ENCODE results near the gene SLC6A19. TPM values are rescaled to one million over a fixed set of nuclear protein-coding genes. Genes with fewer than 3 reads are reported as not detected.

Gene SLC6A19
- total RNA-seq, 2 donors from 2014 or later: 0.09 to 0.15 TPM

GRCh38 chr5:1178529-1179382 is 22.6 kb upstream of the SLC6A19 start:
- DNase-seq: no peak
- Histone ChIP-seq H3K4me1 (ENCODE audit: control insufficient read depth, insufficient read depth, low read length) (peaks cover 2% of the 10 kb centered on the region), H3K27me3 (ENCODE audit: control insufficient read depth, insufficient read depth, low read length, poor library complexity, severe bottlenecking) (no peaks in the 10 kb centered on the region), H3K27ac (ENCODE audit: low read depth, low read length) (no peak overlapping the region), H3K9me3 (ENCODE audit: control insufficient read depth, low read length) (no peaks in the 10 kb centered on the region), H3K9ac (ENCODE audit: extremely low read depth, low read length, poor library complexity, severe bottlenecking) (no peak overlapping the region), H3K4me3 (ENCODE audit: low read length) (no peak overlapping the region), H3K36me3 (ENCODE audit: control insufficient read depth, insufficient read depth, low read length) (no peaks in the 10 kb centered on the region)
- H3K36me3 Mint-ChIP-seq (ENCODE audit: low read depth): no peaks in the 10 kb centered on the region
- no peaks in the 10 kb centered on the region for H3K9me3 Mint-ChIP-seq
- TF ChIP-seq, protein P1, sequence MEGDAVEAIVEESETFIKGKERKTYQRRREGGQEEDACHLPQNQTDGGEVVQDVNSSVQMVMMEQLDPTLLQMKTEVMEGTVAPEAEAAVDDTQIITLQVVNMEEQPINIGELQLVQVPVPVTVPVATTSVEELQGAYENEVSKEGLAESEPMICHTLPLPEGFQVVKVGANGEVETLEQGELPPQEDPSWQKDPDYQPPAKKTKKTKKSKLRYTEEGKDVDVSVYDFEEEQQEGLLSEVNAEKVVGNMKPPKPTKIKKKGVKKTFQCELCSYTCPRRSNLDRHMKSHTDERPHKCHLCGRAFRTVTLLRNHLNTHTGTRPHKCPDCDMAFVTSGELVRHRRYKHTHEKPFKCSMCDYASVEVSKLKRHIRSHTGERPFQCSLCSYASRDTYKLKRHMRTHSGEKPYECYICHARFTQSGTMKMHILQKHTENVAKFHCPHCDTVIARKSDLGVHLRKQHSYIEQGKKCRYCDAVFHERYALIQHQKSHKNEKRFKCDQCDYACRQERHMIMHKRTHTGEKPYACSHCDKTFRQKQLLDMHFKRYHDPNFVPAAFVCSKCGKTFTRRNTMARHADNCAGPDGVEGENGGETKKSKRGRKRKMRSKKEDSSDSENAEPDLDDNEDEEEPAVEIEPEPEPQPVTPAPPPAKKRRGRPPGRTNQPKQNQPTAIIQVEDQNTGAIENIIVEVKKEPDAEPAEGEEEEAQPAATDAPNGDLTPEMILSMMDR (conservative IDR thresholded peaks at IDR 0.05): no peak
- WGBS, 2 experiments (ENCODE audit: insufficient coverage in 1 of 2, insufficient read length in 1 of 2): 90% methylated on average over 2 to 32 of the region's 34 CpGs
- no peak overlapping the region for H3K27ac Mint-ChIP-seq
- no peaks in the 10 kb centered on the region for H3K27me3 Mint-ChIP-seq (ENCODE audit: insufficient read depth)
- peaks cover 3% of the 10 kb centered on the region for H3K4me1 Mint-ChIP-seq
- H3K4me3 Mint-ChIP-seq: no peak overlapping the region

- Histone ChIP-seq H3K4me1 (ENCODE audit: control insufficient read depth, insufficient read depth, low read length) (peaks cover 2% of the 10 kb centered on the region), H3K36me3 (ENCODE audit: control insufficient read depth, insufficient read depth, low read length) (no peaks in the 10 kb centered on the region), H3K27me3 (ENCODE audit: control insufficient read depth, insufficient read depth, low read length, poor library complexity, severe bottlenecking) (no peaks in the 10 kb centered on the region), H3K9me3 (ENCODE audit: control insufficient read depth, low read length) (no peaks in the 10 kb centered on the region), H3K4me3 (ENCODE audit: low read length) (no peak overlapping the region), H3K9ac (ENCODE audit: extremely low read depth, low read length, poor library complexity, severe bottlenecking) (no peak overlapping the region), H3K27ac (ENCODE audit: low read depth, low read length) (no peak overlapping the region)
- peaks cover 3% of the 10 kb centered on the region for H3K4me1 Mint-ChIP-seq
- 93% methylated on average over 9 of the region's 9 CpGs; no CpG with 5 or more reads in 1 of the 2 experiments for WGBS, 2 experiments (ENCODE audit: insufficient coverage in 1 of 2, insufficient read length in 1 of 2)
- no peaks in the 10 kb centered on the region for H3K36me3 Mint-ChIP-seq (ENCODE audit: low read depth)
- H3K27me3 Mint-ChIP-seq (ENCODE audit: insufficient read depth): no peaks in the 10 kb centered on the region
- H3K4me3 Mint-ChIP-seq: no peak overlapping the region
- H3K9me3 Mint-ChIP-seq: no peaks in the 10 kb centered on the region
- TF ChIP-seq, protein P1 (conservative IDR thresholded peaks at IDR 0.05): no peak
- H3K27ac Mint-ChIP-seq: no peak overlapping the region
- DNase-seq: no peak
Measured at GRCh38 chr5:1179383-1179715, 22.0 kb upstream of the SLC6A19 start.

DNA sequence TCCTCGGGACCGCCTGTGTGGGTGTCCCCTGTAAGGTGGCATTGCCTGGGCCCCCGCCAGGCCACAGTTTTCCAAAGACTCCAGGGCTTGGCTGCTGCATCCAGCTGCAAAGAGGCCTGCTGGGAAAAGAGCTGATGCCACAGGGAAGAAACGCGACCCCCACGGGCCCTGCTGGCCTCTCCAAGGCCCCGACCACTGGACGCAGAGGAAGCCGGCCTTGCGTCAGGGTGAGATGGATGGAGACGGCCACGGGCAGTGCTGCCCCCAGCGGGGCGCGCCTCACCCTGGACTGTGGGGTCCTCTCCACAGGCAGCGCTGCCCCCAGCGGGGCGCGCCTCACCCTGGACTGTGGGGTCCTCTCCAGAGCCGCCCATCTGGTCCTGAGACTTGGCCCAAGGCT is 21.3 kb upstream of the SLC6A19 start:
- no peak overlapping the region for H3K27ac Mint-ChIP-seq
- DNase-seq: no peak
- TF ChIP-seq, protein P1 (conservative IDR thresholded peaks at IDR 0.05): no peak
- peaks cover 2% of the 10 kb centered on the region for H3K4me1 ChIP-seq (ENCODE audit: control insufficient read depth, insufficient read depth, low read length)
- no peaks in the 10 kb centered on the region for H3K9me3 Mint-ChIP-seq
- H3K4me3 ChIP-seq (ENCODE audit: low read length): no peak overlapping the region
- no peak overlapping the region for H3K9ac ChIP-seq (ENCODE audit: extremely low read depth, low read length, poor library complexity, severe bottlenecking)
- no peaks in the 10 kb centered on the region for H3K36me3 Mint-ChIP-seq (ENCODE audit: low read depth)
- no peaks in the 10 kb centered on the region for H3K27me3 Mint-ChIP-seq (ENCODE audit: insufficient read depth)
- H3K4me1 Mint-ChIP-seq: peaks cover 3% of the 10 kb centered on the region
- no peaks in the 10 kb centered on the region for H3K27me3 ChIP-seq (ENCODE audit: control insufficient read depth, insufficient read depth, low read length, poor library complexity, severe bottlenecking)
- no peaks in the 10 kb centered on the region for H3K36me3 ChIP-seq (ENCODE audit: control insufficient read depth, insufficient read depth, low read length)
- H3K4me3 Mint-ChIP-seq: no peak overlapping the region
- H3K27ac ChIP-seq (ENCODE audit: low read depth, low read length): no peak overlapping the region
- no peaks in the 10 kb centered on the region for H3K9me3 ChIP-seq (ENCODE audit: control insufficient read depth, low read length)
- WGBS, 2 experiments (ENCODE audit: insufficient coverage in 1 of 2, insufficient read length in 1 of 2): 93% methylated on average over 3 to 20 of the region's 20 CpGs

Measured in endodermal cell (in vitro differentiated cells).